Mesenteric fat pad (tissue), 1 donor: ENCODE measurements around the gene CAMKMT. TPM values are rescaled to one million over a fixed set of nuclear protein-coding genes. Genes with fewer than 3 reads are reported as not detected.
"Not testable (repeated sequence)": the region's sequence is repeated elsewhere in the genome, so short reads cannot be mapped to it uniquely, and the experiment has no call there.

Source experiments
- DNase-seq: peaks from one replicate; pipeline ENCODE4 v3.0.0-alpha.2; 2020; ENCODE audit warnings: low spot score
- total RNA-seq: library from RNA; stranded (reverse); fragmentation: NEBNext Ultra II Directional; extraction: Animal tissue kit (Norgen Biotek cat#: 25700); gene quantifications from one replicate; pipeline ENCODE4 v1.2.1, GENCODE V29; 2021
- donor health status: DM: yes; HTN: yes; CAD: no.

The CAMKMT gene
- total RNA-seq, 1 donor from 2014 or later: 10.2 TPM

DNA sequence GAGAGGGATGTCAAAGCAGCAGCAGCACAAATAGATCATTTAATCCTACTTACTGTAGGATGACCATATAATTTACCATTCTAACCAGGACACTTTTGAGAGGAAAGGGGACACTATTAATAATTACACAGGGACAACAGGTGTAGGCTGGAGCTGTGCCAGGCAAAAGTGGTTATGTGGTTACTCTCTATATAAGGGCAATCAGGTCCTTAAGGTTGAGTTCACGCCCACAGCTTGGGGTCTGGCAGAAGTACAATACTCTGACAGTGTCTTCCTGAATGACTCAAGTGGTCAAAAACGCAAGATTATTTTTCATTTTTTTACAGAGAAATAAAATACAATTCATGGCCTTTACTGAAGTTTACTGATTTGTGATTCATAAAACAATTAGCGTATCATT is 3.2 kb upstream of the CAMKMT start:
- no peak for DNase-seq

DNA sequence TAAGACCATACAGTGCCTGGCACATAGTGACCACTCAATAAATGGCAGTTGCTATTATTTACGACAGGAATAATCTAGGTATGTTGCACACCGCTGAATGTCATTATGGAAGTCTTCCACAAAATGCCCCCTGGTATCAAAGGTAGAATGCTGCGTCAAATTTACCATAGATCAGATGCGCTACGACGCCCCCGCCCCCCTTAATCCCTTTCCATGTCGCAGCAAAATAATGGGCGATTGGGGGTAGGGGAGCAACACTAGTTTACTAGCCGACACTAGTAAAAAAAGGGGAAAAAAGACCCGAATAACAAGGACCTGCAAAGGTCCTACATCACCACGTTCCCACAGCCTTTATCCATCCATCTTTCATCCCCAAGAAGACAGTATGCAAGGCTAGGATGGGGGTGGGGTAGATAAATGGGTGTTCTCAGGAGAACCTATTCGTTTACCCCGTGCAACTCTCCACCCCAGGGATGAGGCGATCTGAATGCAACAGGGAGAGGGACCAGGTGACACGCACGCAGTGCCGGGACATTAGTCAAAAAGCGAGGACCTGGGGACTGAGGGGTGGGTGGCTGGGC is 908 bp upstream of the CAMKMT start:
- DNase-seq: no peak

DNA sequence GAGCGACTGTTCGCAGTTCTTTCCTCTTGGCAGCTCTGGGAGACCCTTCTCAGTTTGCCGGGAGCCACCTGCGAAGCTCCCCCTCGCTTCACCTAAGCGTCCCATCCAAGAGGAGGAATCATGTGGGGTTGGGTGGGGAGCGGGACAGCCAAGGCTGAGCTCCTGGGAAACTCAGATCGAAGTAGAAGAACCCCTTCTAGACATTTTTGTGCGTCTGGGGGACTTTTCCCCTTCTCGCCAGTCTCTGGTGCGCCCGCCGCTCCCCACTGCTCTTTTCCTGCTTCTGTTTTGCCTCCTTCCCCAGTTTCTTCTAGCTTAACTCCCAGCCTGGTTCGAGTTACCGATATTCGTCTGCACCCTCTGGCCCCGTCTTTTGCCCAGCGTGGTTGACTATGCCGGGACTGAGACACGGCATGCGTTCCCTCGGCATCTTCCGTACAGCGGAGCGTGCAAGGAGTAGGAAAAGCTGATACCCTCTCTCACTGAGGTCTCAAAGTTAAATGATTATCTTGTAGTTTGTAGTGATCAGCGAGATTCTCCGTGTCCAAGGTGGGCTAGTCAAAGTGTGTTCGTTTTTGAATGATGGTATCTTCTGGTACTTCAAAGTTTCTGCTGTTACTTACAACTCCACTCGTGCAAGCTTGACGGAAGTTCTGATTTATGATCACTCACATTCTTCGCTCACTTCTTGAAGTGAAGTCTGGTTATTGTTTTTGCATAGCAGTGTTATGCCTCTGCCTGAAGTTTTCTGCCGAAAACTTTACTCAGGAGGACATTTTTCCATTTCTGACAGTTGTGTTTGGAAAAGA is 664 bp downstream of the CAMKMT start:
- no peak for DNase-seq

DNA sequence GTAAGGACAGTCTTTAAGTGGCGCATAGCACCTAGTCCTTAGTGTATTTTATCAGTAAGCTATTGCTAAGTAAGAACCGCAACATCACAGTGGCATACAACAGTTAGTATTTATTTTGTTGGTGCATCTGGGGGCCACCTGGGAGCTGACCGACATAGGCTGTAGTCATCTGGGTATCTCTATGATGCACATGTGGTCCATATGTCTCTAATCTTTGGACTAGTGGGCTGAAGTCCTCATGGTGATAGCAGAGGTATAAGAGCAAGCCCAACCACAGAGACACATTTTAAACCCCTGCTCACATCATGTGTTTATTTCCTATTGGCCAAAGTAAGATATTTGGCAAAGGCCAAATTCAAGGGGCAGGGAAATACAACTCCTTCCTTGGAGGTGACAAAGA is 2.9 kb downstream of the CAMKMT start:
- DNase-seq: no peak

DNA sequence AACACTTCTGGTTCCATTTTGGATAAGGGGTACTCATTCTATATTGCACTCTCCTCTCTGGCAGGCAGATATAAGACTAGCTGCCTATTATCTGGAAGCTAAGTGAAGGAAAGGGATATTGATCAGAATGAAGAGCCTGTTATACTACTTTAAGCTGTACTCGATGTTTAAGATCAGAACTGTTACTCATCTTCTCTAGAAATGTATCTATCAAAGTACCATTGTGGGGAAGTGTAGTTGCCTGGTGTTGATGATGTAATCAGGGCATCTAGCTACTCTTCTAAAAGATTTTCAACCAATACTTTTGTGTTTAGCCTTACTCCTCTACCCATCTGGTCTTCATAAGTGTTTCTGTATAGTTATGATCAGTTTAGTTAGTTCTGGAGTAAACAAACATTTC is 5.8 kb downstream of the CAMKMT start:
- no peak for DNase-seq

DNA sequence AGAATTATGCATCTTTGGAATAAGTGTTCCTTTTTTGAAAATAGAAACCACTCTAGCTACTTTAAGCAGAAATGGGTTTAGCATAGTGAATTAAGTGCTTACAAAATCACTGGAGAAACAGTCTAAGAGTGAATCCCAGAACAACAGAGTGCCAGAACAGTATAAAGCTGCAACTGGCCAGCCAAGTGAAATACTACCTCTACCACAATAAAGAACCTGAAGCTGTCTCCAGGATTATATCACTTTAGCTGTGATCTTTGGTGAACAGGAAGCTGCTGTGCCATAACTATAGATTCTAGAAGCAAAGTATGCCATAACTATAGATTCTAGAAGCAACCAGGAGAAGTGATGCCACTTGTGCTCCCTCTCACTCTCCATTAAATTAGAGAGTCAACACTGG is 7.6 kb downstream of the CAMKMT start:
- no peak for DNase-seq

DNA sequence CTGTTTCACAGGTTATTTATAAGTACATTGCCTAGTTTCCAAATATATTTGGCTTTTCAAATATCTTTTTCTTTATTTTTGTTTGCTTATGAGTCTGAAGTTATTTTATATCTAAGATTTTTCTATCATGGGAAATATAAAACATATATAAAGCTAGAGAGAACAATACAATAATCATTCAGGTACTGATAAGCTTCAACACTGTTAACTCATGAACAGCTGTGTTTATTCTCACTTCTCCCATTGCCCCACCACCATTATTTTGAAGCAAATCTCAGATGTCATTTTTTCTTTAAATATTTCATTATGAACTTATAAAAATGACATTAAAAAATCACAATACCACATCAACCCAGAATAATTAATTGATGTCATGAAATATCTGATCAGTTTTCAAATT is 9.7 kb downstream of the CAMKMT start:
- no peak for DNase-seq

DNA sequence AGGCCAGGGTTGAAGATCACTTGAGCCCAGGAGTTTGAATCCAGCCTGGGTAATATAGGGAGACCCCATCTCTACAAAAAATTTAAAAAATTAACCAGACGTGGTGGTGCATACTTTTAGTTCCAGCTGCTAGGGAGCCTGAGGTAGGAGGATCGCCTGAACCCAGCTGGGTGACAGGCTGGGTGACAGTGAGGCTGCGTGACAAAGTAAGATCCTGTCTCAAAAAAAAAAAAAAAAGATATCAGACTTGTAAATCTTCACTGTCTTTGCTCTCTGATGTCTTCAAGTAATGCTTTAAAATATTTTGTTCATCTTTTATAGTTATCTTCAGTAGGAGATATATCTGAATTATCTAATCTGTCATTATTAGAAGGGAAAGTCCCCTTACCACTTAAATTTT is 10.5 kb downstream of the CAMKMT start:
- no peak for DNase-seq

DNA sequence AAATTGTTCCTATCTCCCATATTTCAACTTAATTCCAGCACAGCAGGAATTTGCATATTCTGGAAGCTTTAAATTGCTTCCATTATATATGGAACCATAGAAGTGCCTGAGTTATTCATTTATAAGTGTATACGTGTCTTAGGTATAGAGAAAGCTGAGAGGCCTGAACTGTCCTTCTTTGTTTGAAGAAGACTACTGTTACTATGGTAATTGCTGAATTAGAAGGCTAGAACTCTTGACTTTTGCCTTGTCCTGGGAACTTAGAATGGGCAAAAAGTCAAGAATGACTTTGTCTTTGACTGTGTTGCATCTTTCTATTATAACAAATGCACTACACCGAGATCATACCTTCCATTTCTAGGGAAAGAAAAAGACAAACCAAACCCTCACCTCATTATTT is 15.7 kb downstream of the CAMKMT start:
- DNase-seq: no peak

DNA sequence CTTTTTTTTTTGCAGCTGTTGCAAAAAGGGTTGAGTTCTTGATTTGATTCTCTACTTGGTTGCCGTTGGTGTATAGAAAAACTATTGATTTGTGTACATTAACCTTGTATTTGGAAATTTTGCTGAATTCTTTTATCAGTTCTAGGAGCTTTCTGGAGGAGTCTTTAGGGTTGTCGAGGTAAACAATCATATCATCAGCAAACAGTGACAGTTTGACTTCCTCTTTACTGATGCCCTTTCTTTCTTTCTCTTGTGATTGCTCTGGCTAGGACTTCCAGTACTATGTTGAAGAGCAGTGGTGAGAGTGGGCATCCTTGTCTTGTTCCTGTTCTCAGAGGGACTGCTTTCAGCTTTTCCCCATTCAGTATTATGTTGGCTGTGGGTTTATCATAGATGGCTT is 23.5 kb downstream of the CAMKMT start:
- DNase-seq: not testable (repeated sequence)

DNA sequence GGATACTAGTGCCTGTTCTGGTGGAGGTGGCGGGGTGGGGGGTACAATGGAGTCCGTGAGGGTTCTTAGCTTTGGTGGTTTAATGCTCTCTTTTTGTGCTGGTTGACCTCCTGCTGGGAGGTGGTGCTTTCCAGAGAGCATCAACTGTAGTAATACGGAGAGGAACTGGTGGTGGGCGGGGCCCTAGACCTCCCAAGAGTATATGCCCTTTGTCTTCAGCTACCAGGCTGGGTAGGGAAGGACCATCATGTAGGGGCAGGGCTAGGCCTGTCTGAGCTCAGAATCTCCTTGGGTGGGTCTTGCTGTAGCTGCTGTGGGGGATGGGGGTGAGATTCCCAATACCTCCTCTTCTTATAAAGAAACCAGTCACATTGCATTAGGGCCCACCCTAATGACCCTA is 27.1 kb downstream of the CAMKMT start:
- no peak for DNase-seq

DNA sequence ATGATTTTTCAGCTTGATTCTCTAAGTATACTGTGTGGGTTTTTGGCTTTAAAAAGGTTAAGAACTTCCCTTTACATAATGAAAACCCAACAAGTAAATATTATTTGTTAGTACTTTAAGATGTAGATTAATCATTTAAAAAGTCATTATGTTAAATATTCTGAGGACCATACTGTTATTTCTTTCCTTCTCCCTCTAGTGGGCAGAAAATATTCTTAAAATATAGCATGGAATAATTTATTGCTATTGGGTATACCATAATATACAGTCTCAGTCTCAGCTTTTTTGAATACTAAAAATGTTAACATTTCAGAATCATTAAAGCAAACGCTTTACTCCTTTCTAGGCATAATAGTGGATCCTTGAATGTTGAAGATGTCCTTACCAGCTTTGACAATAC is 28.1 kb downstream of the CAMKMT start:
- no peak for DNase-seq

DNA sequence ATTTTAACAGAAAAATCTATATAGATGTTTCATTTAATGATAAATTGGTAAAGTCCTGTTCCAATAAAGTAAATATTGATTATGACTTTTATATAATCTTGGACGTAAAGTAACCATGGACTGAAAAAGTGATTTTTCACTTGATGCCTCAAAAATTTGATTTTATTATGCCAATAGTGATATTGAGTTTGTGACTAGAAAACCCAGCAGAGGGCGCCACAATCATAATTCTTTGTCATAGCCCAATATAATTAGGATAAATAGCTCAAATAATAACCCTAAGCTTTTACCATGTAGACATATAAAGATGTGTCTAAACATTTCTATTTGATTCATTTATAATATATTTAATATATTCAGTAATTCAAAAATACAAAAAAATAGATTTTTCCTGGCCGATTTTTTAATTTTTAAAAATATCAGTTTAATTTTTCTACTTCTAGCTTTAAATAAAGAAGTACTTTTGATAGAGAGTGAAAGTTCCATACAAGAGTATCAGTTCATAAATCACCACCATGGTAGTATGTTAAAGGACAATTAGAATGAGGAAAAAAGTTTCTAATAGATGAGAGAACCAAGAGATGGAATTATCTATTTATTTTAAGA is 30.7 kb downstream of the CAMKMT start:
- DNase-seq: no peak

DNA sequence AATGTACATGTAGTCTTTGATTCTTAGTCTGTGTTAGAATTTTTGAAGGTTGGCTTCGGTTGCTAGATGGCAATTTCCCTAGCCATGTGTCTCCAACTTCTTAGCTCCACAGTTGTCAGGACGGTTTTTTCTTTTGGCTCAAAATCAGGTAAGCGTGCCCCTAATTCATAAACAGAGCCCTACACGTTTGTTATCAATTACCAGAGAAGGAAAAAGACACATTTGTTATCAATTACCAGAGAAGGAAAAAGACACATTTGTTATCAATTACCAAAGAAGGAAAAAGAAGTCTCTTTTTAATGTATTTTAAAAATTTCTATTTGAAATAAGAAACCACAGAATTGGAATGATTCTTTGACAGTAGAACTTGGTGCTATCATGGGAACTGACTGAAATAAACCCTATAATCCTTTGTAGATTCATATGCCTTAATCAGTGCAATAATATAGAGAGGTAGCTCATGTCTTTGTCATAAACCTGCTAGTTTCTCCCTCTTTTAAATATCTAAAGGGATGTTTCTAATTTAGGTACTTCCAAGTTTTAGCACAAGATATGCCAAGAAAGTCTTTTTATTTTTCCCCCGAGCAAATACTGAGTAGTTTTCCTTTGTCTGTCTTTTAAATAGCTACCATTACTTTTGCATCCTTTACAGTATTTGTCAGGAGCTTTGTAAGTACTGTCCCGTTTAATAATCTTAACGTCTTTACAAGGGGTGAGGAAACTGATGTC is 35.9 kb downstream of the CAMKMT start:
- DNase-seq: no peak

DNA sequence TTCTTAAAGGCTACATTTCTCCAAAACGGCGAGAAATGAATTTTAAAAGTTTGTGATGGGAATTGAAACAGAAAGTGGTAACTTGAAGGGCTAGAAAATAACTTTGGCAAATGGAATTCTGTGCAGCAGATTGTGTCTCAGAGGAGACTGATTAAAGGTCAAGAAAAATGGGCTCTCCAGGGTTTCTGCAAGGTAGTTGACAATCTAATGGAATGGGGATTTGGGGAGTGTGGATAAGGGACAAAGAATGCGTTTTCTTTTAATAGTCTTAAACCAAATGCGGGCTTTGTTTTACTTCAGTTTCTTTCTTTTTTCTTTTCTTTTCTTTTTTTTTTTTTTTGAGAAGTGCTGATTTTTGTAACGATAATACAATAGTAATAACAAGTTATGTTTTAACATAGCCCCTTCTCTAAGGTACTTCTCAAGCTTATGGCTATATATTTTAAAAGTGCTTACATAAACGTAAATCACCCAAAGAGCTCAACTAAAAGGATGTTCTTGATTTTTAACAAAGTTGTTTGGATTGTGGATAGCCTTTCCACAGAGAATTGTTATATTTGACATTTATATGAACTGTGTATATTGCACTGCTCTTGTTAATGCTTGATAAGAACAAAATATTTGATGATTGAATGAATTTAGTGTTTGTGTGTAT is 36.6 kb downstream of the CAMKMT start:
- DNase-seq: no peak

DNA sequence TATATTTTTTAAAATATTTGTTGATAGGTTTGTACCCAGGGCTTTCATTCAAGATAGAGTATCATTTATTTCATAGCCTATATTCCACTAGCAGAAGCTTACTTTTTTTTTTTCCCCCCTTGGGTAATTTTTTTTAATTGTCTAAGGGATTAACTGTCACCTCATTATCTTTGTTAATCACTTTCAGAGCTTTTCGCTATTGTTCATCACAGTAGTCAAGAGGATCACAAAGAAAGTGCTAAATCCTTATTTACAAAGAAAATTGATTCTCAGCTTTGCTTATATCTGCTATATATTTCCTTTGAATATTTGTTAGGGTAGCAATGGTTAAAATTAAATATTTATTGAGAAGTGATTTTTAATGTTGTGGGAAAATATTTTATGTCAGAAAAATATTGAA is 59.0 kb downstream of the CAMKMT start:
- DNase-seq: no peak

DNA sequence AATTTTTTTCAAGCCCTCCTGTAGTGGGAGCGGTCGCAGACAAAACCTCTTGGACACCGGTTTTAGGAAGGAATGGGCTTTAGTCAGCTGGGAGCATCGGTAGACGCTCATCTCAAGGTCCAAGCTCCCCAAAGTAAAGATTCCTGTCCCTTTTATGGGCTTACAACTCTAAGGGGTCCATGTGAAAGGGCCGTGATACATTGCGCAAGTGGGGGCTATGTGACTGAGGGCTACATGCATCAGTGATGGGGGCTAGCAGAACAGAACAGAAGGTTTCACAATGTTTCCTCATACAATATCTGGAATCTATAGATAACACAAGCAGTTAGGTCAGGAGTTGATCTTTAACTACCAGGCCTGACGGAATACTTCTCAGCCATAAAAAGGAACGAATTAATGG is 62.5 kb downstream of the CAMKMT start:
- DNase-seq: no peak

DNA sequence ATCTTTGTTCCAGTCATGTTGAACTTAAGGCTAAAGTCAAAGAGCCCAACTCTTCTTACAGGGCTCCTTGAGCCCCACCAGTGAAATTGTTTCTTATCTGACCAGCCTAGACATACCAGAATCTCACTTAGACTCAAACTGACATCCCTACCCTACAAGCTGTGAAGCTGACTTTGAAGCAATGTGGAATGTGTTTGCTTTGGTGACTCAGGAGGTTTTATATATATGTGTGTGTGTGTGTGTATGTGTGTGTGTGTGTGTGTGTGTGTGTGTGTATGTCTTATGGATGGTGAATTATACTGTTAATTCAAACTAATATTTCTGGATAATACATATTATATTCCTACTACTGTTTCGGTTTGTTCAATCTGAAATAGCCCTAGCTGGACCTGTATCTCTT is 67.3 kb downstream of the CAMKMT start:
- DNase-seq: no peak

DNA sequence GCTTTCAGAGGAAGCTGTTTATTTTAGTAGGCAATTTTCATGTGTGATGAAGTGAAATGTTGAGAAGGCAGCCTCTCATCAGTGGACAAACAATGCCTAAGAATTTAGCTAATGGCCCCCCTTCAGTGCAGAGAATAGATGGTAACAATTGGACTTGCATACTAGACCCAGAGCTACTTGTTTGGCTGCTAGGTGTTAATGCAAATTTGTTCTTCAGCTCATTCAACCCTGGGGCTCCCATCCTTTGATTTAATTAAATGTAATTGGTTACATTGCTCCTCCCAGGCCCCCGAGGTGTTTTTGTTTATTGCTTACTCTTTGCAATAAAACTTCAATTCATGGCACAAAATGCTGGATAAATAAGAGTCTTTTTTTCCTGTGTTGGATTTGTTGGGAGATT is 68.6 kb downstream of the CAMKMT start:
- DNase-seq: no peak

DNA sequence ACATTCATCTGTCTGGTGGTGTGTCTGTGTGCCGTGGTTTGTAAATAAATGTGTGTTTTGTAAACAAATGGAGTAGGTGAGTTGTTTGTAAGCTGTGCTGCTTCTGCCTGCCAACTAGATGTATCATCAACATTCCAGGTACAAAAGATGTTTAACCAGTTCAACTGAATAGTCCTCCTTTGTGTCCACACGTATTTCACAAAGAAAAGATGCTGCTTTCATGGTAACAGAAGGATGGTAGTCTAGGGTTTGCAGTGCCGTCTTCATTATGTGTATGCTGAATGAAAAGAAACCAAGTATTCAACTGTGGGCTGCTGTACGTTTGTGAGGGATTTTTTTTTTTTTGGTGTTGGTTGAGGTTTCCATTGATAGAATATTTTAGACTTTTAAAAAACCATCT is 72.1 kb downstream of the CAMKMT start:
- DNase-seq: no peak

DNA sequence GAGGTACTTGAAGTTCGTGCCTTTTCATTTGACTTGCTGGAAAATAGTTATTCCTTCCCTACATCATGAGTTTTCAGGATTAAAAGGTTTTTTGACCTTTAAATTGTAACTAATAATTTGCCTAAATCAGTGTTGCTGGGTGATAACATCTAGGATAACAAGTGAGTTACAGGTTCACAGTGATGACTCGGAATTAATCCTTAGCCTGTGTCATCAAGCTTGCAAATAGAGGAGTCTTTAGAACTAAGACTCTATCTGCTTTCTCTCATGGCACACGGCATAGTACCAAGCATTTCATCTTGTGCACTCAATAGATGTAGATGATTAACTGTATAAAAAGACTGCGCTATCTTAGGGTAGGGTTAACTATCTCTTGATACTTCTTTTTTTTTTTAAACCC is 79.5 kb downstream of the CAMKMT start:
- DNase-seq: no peak

DNA sequence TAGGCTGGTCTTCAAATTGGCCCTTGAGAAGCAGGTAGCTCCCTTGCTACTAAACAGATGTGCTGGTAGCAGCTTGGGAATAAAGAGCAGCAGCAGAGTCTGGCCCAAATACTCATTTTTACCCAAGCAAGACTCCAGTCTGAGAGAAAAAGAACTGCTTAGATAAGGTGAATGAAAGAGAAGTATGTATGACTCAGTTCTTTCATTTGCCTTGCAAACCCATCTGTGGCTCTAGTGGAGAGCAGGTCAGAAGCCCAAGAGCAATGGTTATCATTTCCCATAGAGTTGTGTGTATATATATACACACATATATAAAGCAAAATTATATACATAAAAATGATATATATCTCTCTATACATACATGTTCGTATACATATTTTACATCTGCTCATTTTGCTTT is 80.3 kb downstream of the CAMKMT start:
- DNase-seq: no peak
